Measurements from ENCODE around the gene NEURL1.

The NEURL1 gene

GRCh38 chr10:103568505-103568904, 75.0 kb downstream of the NEURL1 start:
- DNase-seq = no peak

- DNase-seq = no peak
Observed at GRCh38 chr10:103569896-103570295, 76.4 kb downstream of the NEURL1 start.

- no peak for DNase-seq
Observed at GRCh38 chr10:103570844-103571655, 77.5 kb downstream of the NEURL1 start.

- DNase-seq = no peak
Observed at GRCh38 chr10:103571656-103571975, 78.1 kb downstream of the NEURL1 start.

GRCh38 chr10:103572347-103573204, 79.1 kb downstream of the NEURL1 start:
- no peak for DNase-seq

GRCh38 chr10:103573205-103573487, 79.6 kb downstream of the NEURL1 start:
- no peak for DNase-seq

- no peak for DNase-seq
Observed at GRCh38 chr10:103574097-103575061, 80.9 kb downstream of the NEURL1 start.

- DNase-seq = no peak
Observed at GRCh38 chr10:103575416-103576075, 82.0 kb downstream of the NEURL1 start.

- DNase-seq = no peak
Observed at GRCh38 chr10:103576076-103576471, 82.6 kb downstream of the NEURL1 start.

GRCh38 chr10:103576862-103577261, 83.4 kb downstream of the NEURL1 start:
- DNase-seq = no peak

GRCh38 chr10:103578782-103579382, 85.4 kb downstream of the NEURL1 start:
- DNase-seq = no peak

- no peak for DNase-seq
Observed at GRCh38 chr10:103580011-103580410, 86.5 kb downstream of the NEURL1 start.

- no peak for DNase-seq
Observed at GRCh38 chr10:103580430-103580829, 86.9 kb downstream of the NEURL1 start.

GRCh38 chr10:103581499-103581898, 88.0 kb downstream of the NEURL1 start:
- DNase-seq = no peak

GRCh38 chr10:103582331-103583123, 89.0 kb downstream of the NEURL1 start:
- DNase-seq = no peak

GRCh38 chr10:103583871-103584215, 90.3 kb downstream of the NEURL1 start:
- no peak for DNase-seq

- no peak for DNase-seq
Observed at GRCh38 chr10:103584216-103585010, 90.9 kb downstream of the NEURL1 start.

- DNase-seq = no peak
Observed at GRCh38 chr10:103585011-103585405, 91.5 kb downstream of the NEURL1 start.

- DNase-seq = no peak
Observed at GRCh38 chr10:103587073-103587472, 93.6 kb downstream of the NEURL1 start.

- DNase-seq = no peak
Observed at GRCh38 chr10:103589074-103589630, 95.6 kb downstream of the NEURL1 start.

Data from amniotic stem cell (primary cell).